Panc1 (cell line): ENCODE results near the gene STXBP5.

Experiments
- POLR2AphosphoS5 ChIP-seq: IDR thresholded peaks from 2 replicates; pipeline ENCODE4 v1.6.1; 2012; ENCODE audit warnings: mild to moderate bottlenecking, low read depth, low read length, moderate library complexity
- TF ChIP-seq, protein P1 (sequence below): fragments of 450-650 bp; IDR thresholded peaks from 2 replicates; pipeline ENCODE4 v1.5.1; 2017; ENCODE audit warnings: mild to moderate bottlenecking

DNA sequence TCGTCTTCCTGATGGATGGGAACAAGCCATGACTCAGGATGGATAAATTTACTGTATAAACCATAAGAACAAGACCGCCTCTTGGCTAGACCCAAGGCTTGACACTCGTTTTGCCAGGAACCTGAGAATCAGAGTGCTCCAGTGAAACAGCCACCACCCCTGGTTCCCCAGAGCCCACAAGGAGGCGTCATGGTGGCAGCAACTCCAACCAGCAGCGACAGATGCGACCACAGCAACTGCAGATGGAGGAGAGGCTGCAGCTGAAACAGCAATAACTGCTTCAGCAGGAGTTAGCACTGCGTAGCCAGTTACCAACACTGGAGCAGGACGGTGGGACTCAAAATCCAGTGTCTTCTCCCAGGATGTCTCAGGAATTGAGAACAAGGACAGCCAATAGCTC lies 203.4 kb downstream of the STXBP5 start:
- TF ChIP-seq, protein P1, sequence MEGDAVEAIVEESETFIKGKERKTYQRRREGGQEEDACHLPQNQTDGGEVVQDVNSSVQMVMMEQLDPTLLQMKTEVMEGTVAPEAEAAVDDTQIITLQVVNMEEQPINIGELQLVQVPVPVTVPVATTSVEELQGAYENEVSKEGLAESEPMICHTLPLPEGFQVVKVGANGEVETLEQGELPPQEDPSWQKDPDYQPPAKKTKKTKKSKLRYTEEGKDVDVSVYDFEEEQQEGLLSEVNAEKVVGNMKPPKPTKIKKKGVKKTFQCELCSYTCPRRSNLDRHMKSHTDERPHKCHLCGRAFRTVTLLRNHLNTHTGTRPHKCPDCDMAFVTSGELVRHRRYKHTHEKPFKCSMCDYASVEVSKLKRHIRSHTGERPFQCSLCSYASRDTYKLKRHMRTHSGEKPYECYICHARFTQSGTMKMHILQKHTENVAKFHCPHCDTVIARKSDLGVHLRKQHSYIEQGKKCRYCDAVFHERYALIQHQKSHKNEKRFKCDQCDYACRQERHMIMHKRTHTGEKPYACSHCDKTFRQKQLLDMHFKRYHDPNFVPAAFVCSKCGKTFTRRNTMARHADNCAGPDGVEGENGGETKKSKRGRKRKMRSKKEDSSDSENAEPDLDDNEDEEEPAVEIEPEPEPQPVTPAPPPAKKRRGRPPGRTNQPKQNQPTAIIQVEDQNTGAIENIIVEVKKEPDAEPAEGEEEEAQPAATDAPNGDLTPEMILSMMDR: no peak
- no peak for TF ChIP-seq POLR2AphosphoS5
